ENCODE data around the gene IGFN1.

DNA sequence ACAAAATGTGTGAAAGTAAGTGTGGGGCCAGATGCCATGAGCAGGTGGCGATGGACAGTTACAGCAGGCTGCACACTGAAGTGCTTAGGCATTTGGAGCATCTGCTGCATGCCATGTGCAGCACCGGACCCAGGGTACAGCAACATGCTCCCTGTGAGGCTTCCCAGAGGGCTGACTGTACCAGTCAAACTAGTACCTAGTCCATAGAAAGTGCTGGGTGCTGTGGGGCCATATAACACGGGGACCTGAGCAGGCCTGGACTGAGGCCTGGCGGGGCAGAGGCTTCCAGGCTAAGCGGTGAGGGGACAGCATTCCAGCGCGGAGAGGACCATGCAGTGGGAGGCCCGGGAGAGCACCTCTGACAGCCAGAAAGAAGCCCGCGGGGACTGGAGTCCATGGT is 62.8 kb downstream of the IGFN1 start:
- TF ChIP-seq POLR2A (IDR thresholded peaks at IDR 0.05; ENCODE audit: low read length) (no peak), GATA1 (IDR thresholded peaks at IDR 0.05; ENCODE audit: low read depth, low read length) (no peak)

Measured in erythroblast (primary cell).